Measurements from ENCODE around the gene PCYOX1L.

The PCYOX1L gene

DNA sequence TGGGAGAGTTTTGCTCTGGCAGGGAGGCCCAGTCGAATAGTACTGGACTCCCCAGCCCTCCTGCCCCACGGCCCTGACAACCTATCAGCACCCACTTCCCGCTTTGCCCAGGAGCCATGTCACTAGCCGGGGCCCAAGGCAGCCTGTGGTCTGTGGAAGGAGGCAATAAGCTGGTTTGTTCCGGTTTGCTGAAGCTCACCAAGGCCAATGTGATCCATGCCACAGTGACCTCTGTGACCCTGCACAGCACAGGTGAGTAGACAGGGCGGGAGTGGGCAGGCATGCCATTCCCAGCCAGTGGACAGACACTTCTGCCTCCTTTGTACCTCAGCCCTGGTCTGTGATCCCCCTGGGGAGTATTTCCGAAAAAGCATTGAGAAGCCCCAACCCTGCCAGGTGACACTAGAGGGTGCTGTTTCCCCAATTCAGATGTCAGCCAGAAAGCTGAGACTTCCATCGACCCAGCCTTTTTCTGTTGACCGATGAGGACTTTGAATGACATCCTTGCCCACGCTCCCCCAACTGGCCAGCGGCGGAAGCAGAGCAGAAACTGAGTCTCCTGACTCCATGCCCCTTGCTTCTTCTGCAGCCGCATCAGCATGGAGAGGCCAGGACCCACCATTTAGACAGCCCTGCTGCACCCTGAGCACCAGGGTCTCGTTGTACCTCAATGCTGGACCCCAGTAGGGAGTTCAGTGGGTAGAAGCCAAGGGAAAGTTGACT is 9.6 kb downstream of the PCYOX1L start:
- peak; percentile 85 for DNase-seq (ENCODE audit: low spot score)

DNA sequence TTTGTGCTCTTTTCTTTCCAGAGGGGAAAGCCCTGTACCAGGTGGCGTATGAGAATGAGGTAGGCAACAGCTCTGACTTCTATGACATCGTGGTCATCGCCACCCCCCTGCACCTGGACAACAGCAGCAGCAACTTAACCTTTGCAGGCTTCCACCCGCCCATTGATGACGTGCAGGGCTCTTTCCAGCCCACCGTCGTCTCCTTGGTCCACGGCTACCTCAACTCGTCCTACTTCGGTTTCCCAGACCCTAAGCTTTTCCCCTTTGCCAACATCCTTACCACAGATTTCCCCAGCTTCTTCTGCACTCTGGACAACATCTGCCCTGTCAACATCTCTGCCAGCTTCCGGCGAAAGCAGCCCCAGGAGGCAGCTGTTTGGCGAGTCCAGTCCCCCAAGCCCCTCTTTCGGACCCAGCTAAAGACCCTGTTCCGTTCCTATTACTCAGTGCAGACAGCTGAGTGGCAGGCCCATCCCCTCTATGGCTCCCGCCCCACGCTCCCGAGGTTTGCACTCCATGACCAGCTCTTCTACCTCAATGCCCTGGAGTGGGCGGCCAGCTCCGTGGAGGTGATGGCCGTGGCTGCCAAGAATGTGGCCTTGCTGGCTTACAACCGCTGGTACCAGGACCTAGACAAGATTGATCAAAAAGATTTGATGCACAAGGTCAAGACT is 10.3 kb downstream of the PCYOX1L start:
- no peak for DNase-seq (ENCODE audit: low spot score)

GRCh38 chr5:149370878-149371277 is 13.0 kb downstream of the PCYOX1L start:
- no peak for DNase-seq (ENCODE audit: low spot score)

- peak; percentile 74 for DNase-seq (ENCODE audit: low spot score)
Observed at GRCh38 chr5:149371296-149371962, 13.6 kb downstream of the PCYOX1L start.

- no peak for DNase-seq (ENCODE audit: low spot score)
Observed at GRCh38 chr5:149372076-149372795, 14.4 kb downstream of the PCYOX1L start.

- no peak for DNase-seq (ENCODE audit: low spot score)
Observed at GRCh38 chr5:149372932-149373331, 15.1 kb downstream of the PCYOX1L start.

GRCh38 chr5:149374303-149374702 is 16.5 kb downstream of the PCYOX1L start:
- DNase-seq (ENCODE audit: low spot score): no peak

- no peak for DNase-seq (ENCODE audit: low spot score)
Observed at GRCh38 chr5:149374801-149375200, 17.0 kb downstream of the PCYOX1L start.

- DNase-seq (ENCODE audit: low spot score): no peak
Observed at GRCh38 chr5:149375434-149375833, 17.6 kb downstream of the PCYOX1L start.

- DNase-seq (ENCODE audit: low spot score): no peak
Observed at GRCh38 chr5:149376104-149376503, 18.3 kb downstream of the PCYOX1L start.

GRCh38 chr5:149376711-149377447 is 19.0 kb downstream of the PCYOX1L start:
- no peak for DNase-seq (ENCODE audit: low spot score)

DNA sequence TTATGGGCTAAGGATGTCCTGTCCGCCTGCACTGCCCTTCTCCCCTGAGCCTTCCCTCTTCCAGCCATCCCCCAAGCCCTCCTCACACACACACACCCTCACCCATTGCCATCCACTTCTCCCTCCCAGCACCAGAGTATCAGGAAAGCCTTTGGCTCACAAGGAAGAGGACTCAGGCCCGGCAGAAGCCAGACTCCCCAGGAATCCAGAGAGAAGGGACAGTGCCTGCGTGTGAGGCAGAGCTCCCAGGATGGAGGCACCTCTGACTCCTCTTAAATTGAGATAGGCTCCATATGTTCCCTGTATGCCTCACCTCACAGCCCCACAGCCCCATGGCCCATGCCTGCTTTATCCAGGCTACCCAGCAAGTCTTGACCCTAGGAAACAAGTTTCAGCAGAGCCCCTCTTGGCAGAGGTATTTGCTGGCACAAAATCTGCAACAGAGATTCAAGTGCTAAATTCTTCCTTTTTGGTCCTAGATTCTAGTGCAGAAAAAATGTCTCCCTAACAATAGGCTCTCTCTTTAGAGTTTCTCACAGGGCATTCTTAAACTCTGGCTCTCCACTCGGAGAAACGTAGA is 20.5 kb downstream of the PCYOX1L start:
- DNase-seq (ENCODE audit: low spot score): no peak

DNA sequence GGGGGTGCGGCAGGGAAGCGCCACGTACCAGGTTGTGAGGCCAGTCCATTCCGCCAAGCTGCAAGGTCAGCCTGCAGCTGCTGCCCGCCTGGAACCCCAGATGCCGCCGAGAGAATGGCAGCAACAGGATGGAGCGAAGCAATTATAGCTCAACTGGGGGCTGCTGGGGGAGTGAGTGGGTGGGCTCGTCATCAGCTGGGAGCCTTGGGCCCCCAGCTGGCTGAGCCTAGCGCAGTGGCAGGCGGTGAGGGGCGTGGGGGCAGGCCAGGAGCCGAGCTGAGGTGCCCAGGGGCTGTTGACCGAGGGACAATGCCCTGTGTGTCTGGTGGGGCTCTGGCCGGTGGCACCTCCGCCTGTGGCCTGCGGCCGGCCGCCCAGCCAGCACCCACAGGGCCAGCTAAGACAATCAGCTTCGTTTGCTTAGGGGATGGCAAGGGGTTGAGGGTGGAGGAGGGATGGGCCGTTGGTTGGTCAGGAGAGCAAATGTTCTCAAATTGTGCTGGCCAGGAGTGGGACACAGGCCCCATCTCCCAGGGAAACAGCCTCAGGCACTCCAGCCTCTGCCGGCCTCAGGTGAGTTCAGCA is 21.4 kb downstream of the PCYOX1L start, which contains the start of gene IL17B:
IL17B (minus strand) TSS at position 116 of the 585 bp plus-strand sequence; CDS start at position 49, 67 bp downstream.
- DNase-seq (ENCODE audit: low spot score): no peak

DNA sequence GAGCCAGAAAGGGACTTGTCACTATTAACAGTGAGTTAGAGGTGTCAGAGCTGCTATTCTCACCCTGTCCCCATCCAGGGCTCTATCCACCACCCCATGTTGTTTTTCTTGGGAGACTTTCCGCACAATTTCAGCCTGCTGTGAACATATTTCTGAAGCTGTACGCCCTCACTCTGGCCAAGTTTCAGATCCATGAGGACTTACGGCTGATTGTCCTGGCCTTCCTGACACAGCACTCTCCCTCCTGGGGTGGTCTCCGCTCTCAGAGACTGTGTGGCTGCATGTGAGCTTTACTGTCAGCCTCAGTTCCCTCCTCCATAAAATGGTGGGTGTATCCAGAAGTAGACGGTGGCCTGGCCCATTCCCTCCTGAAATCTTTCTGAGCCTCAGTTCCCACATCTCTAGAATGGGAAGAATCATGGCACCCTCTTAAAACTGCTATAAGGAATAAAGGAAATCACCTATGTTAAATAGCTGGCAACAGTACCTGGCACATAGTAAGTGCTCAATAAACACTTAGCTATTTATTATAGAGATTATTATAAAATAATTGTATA is 22.1 kb downstream of the PCYOX1L start:
- no peak for DNase-seq (ENCODE audit: low spot score)

DNA sequence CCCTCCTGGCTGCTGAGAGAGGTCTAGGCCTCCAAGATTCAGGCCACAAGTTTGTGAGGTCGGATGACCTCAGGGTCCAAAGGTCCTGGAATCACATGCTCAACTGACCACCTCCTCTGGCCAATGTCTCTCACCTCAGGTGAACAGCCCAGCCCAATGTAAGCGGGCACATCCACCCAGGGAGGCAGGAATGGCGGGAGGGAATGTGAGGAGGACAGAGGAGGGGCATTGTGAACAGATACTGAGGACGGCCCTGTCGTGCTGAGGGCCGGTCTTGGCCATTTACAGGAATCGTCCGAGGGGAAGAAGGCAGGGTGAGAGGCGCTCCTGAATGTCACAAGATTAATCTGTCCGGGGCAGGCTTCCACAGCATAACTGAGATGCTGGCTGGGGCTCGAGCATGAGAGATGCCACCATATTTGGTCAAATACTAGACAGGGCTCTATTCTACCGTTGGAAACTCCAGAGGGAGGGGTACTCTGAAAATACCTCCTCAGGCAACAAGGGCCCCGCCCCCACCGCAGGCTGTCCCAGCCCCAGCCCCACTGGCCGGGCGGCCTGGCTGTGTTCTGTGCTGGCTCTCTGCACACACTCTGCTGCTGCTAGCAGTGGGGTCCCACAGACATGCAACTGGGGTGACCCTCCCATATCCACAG is 22.7 kb downstream of the PCYOX1L start:
- DNase-seq (ENCODE audit: low spot score): peak; percentile 42

GRCh38 chr5:149381261-149381985 is 23.6 kb downstream of the PCYOX1L start:
- no peak for DNase-seq (ENCODE audit: low spot score)

GRCh38 chr5:149381986-149382338 is 24.1 kb downstream of the PCYOX1L start:
- peak; percentile 83 for DNase-seq (ENCODE audit: low spot score)

- no peak for DNase-seq (ENCODE audit: low spot score)
Observed at GRCh38 chr5:149382517-149383220, 24.8 kb downstream of the PCYOX1L start.

Measured in SK-N-DZ (cell line).